HCT116 (cell line): ENCODE measurements around the gene POFUT2.

Source experiments
- CEBPB ChIP-seq: IDR thresholded peaks from 2 replicates; pipeline ENCODE4 v1.6.1; 2012; ENCODE audit warnings: low read depth
- EGR1 ChIP-seq: IDR thresholded peaks from 2 replicates; pipeline ENCODE4 v1.6.1; 2012; ENCODE audit warnings: low read depth
- EZH2 ChIP-seq: fragments of 200-600 bp; sonication (generic); IDR thresholded peaks from 2 replicates; pipeline ENCODE4 v1.6.1; 2017; ENCODE audit warnings: antibody characterized with exemption, mixed run types
- POLR2A ChIP-seq: IDR thresholded peaks from 2 replicates; pipeline ENCODE4 v1.7.0; 2011; ENCODE audit warnings: borderline replicate concordance; ENCODE audit not compliant: insufficient read depth, insufficient read length; ENCODE audit errors: extremely low read depth
- POLR2AphosphoS5 ChIP-seq: IDR thresholded peaks from 2 replicates; pipeline ENCODE4 v1.6.1; 2011; ENCODE audit warnings: mild to moderate bottlenecking, low read depth, low read length, moderate library complexity
- SIN3A ChIP-seq: IDR thresholded peaks from 2 replicates; pipeline ENCODE4 v1.6.1; 2012; ENCODE audit warnings: low read depth
- TF ChIP-seq, protein P1 (sequence below), 3 experiments: fragments of 200-600 bp in 1 of 3; sonication (generic) in 1 of 3; IDR thresholded peaks in 2 of 3; conservative IDR thresholded peaks in 1 of 3; 2 replicates each; pipeline ENCODE4 v1.5.1; 2012 to 2017; ENCODE audit warnings: low read depth in 2 of 3, low read length in 2 of 3, antibody characterized with exemption in 1 of 3, borderline replicate concordance in 1 of 3, control low read depth in 1 of 3, mild to moderate bottlenecking in 1 of 3, mixed read lengths in 1 of 3, mixed run types in 1 of 3, moderate library complexity in 1 of 3; ENCODE audit not compliant: insufficient read depth in 1 of 3
- TF ChIP-seq, protein P2 (sequence below): IDR thresholded peaks from 2 replicates; pipeline ENCODE4 v1.6.1; 2012; ENCODE audit warnings: low read depth
- TF ChIP-seq, protein P3 (sequence below): IDR thresholded peaks from 2 replicates; pipeline ENCODE4 v1.6.1; 2011; ENCODE audit warnings: mild to moderate bottlenecking, low read length, moderate library complexity; ENCODE audit not compliant: insufficient replicate concordance; ENCODE audit errors: extremely low read depth
- TF ChIP-seq, protein P4 (sequence below): IDR thresholded peaks from 2 replicates; pipeline ENCODE4 v1.6.1; 2012

DNA sequence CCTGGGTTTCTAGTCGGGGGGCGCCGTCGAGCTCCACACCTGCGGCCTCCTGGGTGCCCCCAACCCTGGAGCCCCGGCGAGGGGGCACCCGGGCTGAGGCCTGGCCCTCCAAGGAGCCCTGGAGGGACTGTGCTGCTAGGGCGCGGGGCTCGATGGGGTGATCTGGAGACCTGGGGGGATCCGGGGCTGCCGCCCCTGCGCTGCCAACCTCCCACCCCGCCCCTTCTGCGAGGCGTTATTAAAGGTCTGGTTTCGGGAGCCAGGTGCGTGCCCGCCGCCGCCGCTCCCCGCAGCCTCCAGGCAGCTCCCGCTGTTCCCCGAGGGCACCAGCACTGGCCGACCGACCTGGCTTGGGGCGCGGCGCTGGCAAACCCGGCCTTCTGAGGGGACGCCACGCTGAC lies 746 bp upstream of the POFUT2 start:
- TF ChIP-seq POLR2A (no peak), EZH2 (no peak), EGR1 (no peak), SIN3A (no peak), CEBPB (no peak), POLR2AphosphoS5 (no peak)
- TF ChIP-seq, protein P1, sequence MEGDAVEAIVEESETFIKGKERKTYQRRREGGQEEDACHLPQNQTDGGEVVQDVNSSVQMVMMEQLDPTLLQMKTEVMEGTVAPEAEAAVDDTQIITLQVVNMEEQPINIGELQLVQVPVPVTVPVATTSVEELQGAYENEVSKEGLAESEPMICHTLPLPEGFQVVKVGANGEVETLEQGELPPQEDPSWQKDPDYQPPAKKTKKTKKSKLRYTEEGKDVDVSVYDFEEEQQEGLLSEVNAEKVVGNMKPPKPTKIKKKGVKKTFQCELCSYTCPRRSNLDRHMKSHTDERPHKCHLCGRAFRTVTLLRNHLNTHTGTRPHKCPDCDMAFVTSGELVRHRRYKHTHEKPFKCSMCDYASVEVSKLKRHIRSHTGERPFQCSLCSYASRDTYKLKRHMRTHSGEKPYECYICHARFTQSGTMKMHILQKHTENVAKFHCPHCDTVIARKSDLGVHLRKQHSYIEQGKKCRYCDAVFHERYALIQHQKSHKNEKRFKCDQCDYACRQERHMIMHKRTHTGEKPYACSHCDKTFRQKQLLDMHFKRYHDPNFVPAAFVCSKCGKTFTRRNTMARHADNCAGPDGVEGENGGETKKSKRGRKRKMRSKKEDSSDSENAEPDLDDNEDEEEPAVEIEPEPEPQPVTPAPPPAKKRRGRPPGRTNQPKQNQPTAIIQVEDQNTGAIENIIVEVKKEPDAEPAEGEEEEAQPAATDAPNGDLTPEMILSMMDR (IDR thresholded peaks at IDR 0.05 in 2 of 3, conservative IDR thresholded peaks at IDR 0.05 in 1 of 3; ENCODE audit: borderline replicate concordance in 1 of 3, insufficient read depth in 1 of 3, low read depth in 2 of 3, low read length in 2 of 3) = no peak
- TF ChIP-seq, protein P2, sequence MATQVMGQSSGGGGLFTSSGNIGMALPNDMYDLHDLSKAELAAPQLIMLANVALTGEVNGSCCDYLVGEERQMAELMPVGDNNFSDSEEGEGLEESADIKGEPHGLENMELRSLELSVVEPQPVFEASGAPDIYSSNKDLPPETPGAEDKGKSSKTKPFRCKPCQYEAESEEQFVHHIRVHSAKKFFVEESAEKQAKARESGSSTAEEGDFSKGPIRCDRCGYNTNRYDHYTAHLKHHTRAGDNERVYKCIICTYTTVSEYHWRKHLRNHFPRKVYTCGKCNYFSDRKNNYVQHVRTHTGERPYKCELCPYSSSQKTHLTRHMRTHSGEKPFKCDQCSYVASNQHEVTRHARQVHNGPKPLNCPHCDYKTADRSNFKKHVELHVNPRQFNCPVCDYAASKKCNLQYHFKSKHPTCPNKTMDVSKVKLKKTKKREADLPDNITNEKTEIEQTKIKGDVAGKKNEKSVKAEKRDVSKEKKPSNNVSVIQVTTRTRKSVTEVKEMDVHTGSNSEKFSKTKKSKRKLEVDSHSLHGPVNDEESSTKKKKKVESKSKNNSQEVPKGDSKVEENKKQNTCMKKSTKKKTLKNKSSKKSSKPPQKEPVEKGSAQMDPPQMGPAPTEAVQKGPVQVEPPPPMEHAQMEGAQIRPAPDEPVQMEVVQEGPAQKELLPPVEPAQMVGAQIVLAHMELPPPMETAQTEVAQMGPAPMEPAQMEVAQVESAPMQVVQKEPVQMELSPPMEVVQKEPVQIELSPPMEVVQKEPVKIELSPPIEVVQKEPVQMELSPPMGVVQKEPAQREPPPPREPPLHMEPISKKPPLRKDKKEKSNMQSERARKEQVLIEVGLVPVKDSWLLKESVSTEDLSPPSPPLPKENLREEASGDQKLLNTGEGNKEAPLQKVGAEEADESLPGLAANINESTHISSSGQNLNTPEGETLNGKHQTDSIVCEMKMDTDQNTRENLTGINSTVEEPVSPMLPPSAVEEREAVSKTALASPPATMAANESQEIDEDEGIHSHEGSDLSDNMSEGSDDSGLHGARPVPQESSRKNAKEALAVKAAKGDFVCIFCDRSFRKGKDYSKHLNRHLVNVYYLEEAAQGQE = no peak
- TF ChIP-seq, protein P3, sequence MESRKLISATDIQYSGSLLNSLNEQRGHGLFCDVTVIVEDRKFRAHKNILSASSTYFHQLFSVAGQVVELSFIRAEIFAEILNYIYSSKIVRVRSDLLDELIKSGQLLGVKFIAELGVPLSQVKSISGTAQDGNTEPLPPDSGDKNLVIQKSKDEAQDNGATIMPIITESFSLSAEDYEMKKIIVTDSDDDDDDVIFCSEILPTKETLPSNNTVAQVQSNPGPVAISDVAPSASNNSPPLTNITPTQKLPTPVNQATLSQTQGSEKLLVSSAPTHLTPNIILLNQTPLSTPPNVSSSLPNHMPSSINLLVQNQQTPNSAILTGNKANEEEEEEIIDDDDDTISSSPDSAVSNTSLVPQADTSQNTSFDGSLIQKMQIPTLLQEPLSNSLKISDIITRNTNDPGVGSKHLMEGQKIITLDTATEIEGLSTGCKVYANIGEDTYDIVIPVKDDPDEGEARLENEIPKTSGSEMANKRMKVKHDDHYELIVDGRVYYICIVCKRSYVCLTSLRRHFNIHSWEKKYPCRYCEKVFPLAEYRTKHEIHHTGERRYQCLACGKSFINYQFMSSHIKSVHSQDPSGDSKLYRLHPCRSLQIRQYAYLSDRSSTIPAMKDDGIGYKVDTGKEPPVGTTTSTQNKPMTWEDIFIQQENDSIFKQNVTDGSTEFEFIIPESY = no peak
- TF ChIP-seq, protein P4, sequence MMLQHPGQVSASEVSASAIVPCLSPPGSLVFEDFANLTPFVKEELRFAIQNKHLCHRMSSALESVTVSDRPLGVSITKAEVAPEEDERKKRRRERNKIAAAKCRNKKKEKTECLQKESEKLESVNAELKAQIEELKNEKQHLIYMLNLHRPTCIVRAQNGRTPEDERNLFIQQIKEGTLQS = no peak
